Retinal pigment epithelial cell (primary cell): ENCODE measurements around the gene ZNF521.

Experiments
- DNase-seq: peaks from one replicate; pipeline ENCODE4 v3.0.0-alpha.2; 2010; ENCODE audit warnings: low read depth
- H3K4me3 ChIP-seq: 2 replicates; pipeline ENCODE4 v1.5.1; 2011; ENCODE audit warnings: mild to moderate bottlenecking, low read length, control low read depth, moderate library complexity
- TF ChIP-seq, protein P1 (sequence below): conservative IDR thresholded peaks from 2 replicates; pipeline ENCODE4 v1.5.1; 2011; ENCODE audit warnings: low read depth, low read length, control low read depth, inconsistent platforms

Gene ZNF521

DNA sequence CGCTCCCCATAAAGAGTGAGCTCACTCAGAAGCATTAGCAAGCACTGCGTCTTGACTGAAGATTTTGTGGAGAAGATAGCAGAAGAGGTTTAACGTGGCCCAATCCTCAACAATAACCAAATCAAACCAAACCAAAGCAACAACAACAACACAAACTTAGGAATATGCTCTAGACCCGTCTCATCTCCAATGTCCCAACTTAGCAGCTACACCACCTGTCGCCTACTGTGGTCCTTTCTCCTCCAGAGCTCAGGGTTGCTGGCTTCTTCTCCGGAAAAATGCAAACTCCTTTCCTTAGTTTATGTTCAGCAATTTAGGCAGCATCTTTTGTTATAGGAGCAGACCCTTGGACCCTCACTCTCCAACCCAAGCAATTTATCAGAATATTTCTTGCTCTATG, 301.4 kb downstream of the ZNF521 start:
- DNase-seq: no peak
- TF ChIP-seq, protein P1, sequence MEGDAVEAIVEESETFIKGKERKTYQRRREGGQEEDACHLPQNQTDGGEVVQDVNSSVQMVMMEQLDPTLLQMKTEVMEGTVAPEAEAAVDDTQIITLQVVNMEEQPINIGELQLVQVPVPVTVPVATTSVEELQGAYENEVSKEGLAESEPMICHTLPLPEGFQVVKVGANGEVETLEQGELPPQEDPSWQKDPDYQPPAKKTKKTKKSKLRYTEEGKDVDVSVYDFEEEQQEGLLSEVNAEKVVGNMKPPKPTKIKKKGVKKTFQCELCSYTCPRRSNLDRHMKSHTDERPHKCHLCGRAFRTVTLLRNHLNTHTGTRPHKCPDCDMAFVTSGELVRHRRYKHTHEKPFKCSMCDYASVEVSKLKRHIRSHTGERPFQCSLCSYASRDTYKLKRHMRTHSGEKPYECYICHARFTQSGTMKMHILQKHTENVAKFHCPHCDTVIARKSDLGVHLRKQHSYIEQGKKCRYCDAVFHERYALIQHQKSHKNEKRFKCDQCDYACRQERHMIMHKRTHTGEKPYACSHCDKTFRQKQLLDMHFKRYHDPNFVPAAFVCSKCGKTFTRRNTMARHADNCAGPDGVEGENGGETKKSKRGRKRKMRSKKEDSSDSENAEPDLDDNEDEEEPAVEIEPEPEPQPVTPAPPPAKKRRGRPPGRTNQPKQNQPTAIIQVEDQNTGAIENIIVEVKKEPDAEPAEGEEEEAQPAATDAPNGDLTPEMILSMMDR: no peak
- H3K4me3 ChIP-seq: no peak overlapping the region

- TF ChIP-seq, protein P1: no peak
- H3K4me3 ChIP-seq: no peak overlapping the region
- no peak for DNase-seq
These were observed 304.0 kb downstream of the ZNF521 start for GRCh38 chr18:25047983-25048382.

GRCh38 chr18:25047421-25047820, 304.5 kb downstream of the ZNF521 start:
- no peak for DNase-seq
- H3K4me3 ChIP-seq: no peak overlapping the region
- TF ChIP-seq, protein P1: no peak

- TF ChIP-seq, protein P1: no peak
- no peak for DNase-seq
- H3K4me3 ChIP-seq: no peak overlapping the region
These were observed 307.3 kb downstream of the ZNF521 start for GRCh38 chr18:25044694-25045093.

GRCh38 chr18:25043104-25043503, 308.9 kb downstream of the ZNF521 start:
- H3K4me3 ChIP-seq: no peak overlapping the region
- no peak for DNase-seq
- TF ChIP-seq, protein P1: no peak

GRCh38 chr18:25042641-25043051, 309.3 kb downstream of the ZNF521 start:
- no peak overlapping the region for H3K4me3 ChIP-seq
- TF ChIP-seq, protein P1: no peak
- no peak for DNase-seq

- H3K4me3 ChIP-seq: no peak overlapping the region
- TF ChIP-seq, protein P1: no peak
- DNase-seq: no peak
These were observed 312.2 kb downstream of the ZNF521 start for GRCh38 chr18:25039781-25040180.
